IPS-18c (cell line): Measurements from ENCODE around the gene NPAS3.

Experiments
- H3K4me3 ChIP-seq: 2 replicates; pipeline ENCODE4 v1.7.0; 2013; ENCODE audit warnings: low read depth, mild to moderate bottlenecking, low read length, moderate library complexity; ENCODE audit not compliant: insufficient read depth
- H3K9me3 ChIP-seq: one replicate; pipeline ENCODE4 v1.6.1; 2013; ENCODE audit warnings: mild to moderate bottlenecking, low read length, moderate library complexity; ENCODE audit not compliant: control insufficient read depth, insufficient read depth

NPAS3 gene

DNA sequence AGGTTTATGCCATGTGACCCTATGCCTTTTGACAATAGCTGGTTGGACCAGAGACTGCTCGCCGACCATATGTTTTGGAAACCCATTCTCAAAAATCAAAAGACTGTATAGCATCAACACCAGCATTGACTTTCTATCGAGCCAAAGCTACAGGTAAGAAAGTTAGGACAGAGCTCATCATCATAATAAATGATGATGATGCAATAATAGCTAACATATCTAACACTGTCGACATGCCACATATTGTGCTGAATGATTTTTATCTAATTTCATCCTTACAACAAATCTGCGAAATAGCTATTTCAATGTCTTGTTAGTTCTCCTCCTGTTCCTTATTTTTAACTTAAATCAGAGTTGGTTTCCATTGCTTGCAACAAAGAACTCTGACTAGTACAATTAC lies 909.3 kb downstream of the NPAS3 start:
- Histone ChIP-seq H3K4me3 (no peak overlapping the region), H3K9me3 (no peaks in the 10 kb centered on the region)

DNA sequence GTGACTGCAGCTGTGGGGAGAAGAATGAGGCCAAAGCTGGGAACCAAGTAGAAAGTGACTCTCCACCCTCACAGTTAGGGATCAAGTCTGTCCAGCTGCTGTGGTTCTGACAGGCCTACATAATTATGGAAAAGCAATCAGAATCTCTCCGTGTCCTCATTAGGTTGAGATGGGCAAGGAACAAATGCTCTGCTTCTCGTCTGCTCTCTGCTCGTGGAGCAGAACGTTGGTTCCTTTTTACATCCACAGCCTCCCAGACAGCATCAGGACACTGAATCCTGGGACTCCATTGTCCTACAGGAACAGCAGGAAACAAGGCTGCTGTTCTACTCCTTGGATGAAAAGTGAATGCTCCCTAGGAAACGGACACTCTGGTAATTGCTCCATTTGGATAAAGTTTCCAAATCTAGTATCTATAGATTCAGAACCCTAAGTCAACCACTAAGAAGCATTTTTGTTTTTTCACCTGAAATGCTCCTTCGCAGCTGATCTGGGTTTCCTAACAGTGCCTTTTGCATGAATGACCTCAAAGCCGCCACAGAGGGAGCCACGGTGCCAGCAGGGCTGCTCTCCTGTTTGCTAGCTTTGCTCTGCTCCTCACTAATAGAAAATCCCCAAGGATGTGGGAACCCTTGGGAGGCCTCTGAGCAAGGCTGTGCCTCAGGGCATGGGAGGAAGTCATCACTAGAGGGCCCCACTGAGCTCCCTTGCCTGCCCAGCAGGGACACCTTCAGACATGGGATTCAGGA lies 910.2 kb downstream of the NPAS3 start:
- H3K9me3 ChIP-seq, result no peaks in the 10 kb centered on the region
- H3K4me3 ChIP-seq, result no peak overlapping the region

DNA sequence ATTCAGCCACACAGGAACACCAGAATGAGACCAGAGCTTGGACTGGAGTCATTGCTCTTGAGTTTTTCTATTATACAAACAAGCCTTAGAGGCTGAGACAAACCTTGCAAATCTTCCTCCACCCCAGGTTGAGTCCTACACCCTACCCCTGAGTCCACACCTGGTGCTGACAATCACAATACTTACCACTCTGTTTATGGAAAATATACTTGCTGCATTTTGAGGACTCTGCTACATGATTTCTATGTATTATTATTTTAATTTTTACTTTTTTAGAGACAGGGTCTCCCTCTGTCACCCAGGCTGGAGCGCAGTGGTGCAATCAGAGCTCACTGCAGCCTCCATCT lies 910.7 kb downstream of the NPAS3 start:
- Histone ChIP-seq H3K9me3 (no peaks in the 10 kb centered on the region), H3K4me3 (no peak overlapping the region)

DNA sequence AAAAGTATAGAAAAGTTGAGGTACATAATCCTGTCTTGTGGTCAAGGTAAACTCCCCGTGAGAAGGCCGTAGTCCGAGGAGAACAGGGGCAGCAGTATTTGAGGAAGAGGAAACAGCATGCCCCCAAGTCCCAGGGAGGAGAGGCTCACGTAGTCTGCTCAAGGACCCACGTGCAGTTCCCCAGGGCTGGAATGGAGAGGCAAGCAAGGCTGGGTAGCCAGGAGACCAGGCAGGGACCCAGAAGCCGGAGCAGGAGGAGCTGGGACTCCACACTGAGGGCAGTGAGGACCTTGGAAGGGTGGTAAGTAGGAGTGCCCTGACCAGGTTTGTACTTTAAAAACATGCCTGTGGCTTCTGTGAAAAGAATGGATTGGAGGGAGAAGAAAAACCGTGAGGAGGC lies 912.1 kb downstream of the NPAS3 start:
- Histone ChIP-seq H3K9me3 (no peaks in the 10 kb centered on the region), H3K4me3 (no peak overlapping the region)

DNA sequence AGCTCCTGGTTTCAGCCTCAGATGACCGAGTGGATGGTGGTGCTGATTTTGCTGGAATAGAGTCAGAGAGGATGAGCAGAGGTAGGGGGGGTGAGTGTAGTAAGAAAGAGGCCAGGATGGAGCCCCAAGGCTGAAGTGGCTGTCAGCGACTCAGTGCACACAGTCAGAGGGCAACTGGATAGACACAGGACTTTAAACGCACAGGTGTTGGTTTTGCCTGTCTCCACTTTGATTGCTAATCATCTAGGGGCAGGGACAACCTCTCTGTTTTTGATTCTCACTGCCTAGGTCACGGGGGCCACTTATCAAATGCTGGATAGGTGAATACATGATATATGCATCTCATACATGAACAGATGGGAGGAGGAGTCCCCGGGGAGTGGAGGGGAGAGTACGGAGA lies 912.7 kb downstream of the NPAS3 start:
- H3K9me3 ChIP-seq, result no peaks in the 10 kb centered on the region
- no peak overlapping the region for H3K4me3 ChIP-seq

DNA sequence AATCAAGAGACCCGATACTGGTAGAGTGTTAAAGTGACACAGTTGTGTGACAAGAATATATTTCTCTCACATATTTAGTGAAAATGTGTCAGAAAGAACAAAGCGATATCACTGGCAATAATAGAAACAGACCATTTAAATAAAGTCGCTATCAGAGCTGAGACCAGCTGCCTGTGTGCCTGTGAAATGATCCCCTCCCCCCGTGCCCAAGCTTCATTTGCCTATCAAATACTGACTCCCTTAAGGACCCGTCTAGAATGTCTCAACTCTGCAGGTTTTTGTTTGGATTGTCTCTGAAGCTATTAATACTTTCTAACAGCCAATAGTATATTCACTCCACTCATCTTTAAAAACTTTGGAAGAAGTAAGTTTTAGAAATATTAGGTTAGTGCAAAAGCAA lies 913.3 kb downstream of the NPAS3 start:
- Histone ChIP-seq H3K9me3 (no peaks in the 10 kb centered on the region), H3K4me3 (no peak overlapping the region)
